Endothelial cell of umbilical vein (primary cell): ENCODE results near the gene FLT1. TPM values are rescaled to one million over a fixed set of nuclear protein-coding genes. Genes with fewer than 3 reads are reported as not detected.

ENCODE experiments used
- BruUV-seq: library from RNA; stranded (reverse); fragments of 400-500 nt; replicated peaks from 2 replicates; lab custom pipeline; 2021; lab: Mats Ljungman, UMichigan
- CTCF ChIA-PET: fragments of 300-600, 350-600 bp; sonication (Branson Sonifier 250); formaldehyde crosslinking; loops from one replicate; lab custom pipeline; 2021; ENCODE audit warnings: antibody characterized with exemption, inconsistent platforms; lab: Charles Lee
- POLR2A ChIA-PET: fragments of 300-600, 350-600 bp; sonication (Branson Sonifier 250); formaldehyde crosslinking; loops from one replicate; lab custom pipeline; 2021; ENCODE audit warnings: antibody characterized with exemption, inconsistent platforms; lab: Charles Lee
- DNase-seq: peaks from one replicate; pipeline ENCODE4 v3.0.0-alpha.2; 2011; ENCODE audit warnings: low read depth, low spot score
- FAIRE-seq: peaks from 2 replicates; lab custom pipeline; 2011; peaks lifted over from hg19 to GRCh38; lab: Jason Lieb, UNC
- H2AFZ ChIP-seq: 2 replicates; pipeline ENCODE4 v1.6.0; 2012; ENCODE audit warnings: low read depth, low read length, control low read depth, inconsistent platforms
- H3K27ac ChIP-seq: 2 replicates; pipeline ENCODE4 v1.5.1; 2011; ENCODE audit warnings: low read depth, mild to moderate bottlenecking, control low read depth, low read length, moderate library complexity; ENCODE audit not compliant: insufficient read depth
- H3K27me3 ChIP-seq, 2 experiments: 2 replicates each; pipeline versions ENCODE4 v1.6.0 to v1.6.1; 2011; ENCODE audit warnings: low read length in 2 of 2, mixed read lengths in 1 of 2; ENCODE audit not compliant: control insufficient read depth in 2 of 2, insufficient read depth in 2 of 2
- H3K36me3 ChIP-seq, 2 experiments: 2 replicates in 1 of 2; 3 replicates in 1 of 2; pipeline ENCODE4 v1.5.1; 2011; ENCODE audit warnings: low read length in 2 of 2, mild to moderate bottlenecking in 1 of 2, moderate library complexity in 1 of 2; ENCODE audit not compliant: control insufficient read depth in 2 of 2, insufficient read depth in 2 of 2; ENCODE audit errors: extremely low read depth in 1 of 2
- H3K4me1 ChIP-seq: 3 replicates; pipeline ENCODE4 v1.5.1; 2011; ENCODE audit warnings: mild to moderate bottlenecking, low read length; ENCODE audit not compliant: control insufficient read depth, insufficient read depth; ENCODE audit errors: extremely low read depth
- H3K4me2 ChIP-seq: 2 replicates; pipeline ENCODE4 v1.6.1; 2011; ENCODE audit warnings: low read length, control low read depth, mixed read lengths; ENCODE audit not compliant: insufficient read depth
- H3K4me3 ChIP-seq, 3 experiments: fragments of 200-600 bp in 1 of 3; sonication (generic), shearing (Covaris generic) in 1 of 3; replicated peaks in 1 of 3; 2 replicates each; pipeline ENCODE4 v1.5.1; 2011 to 2016; ENCODE audit warnings: control low read depth in 3 of 3, low read length in 3 of 3, mild to moderate bottlenecking in 2 of 3, inconsistent platforms in 1 of 3, low read depth in 1 of 3, moderate library complexity in 1 of 3; ENCODE audit not compliant: insufficient read depth in 1 of 3
- H3K79me2 ChIP-seq: 2 replicates; pipeline ENCODE4 v1.6.0; 2012; ENCODE audit warnings: low read length, inconsistent platforms; ENCODE audit not compliant: control insufficient read depth, insufficient read depth
- H3K9ac ChIP-seq: replicated peaks from 2 replicates; pipeline ENCODE3; 2011; ENCODE audit warnings: low read length, control low read depth; ENCODE audit not compliant: insufficient read depth; ENCODE audit errors: extremely low read depth
- H3K9me1 ChIP-seq: replicated peaks from 3 replicates; pipeline ENCODE4 v1.6.0; 2011; ENCODE audit warnings: mild to moderate bottlenecking, low read length; ENCODE audit not compliant: control insufficient read depth, insufficient read depth; ENCODE audit errors: extremely low read depth
- H3K9me3 ChIP-seq: replicated peaks from 2 replicates; pipeline ENCODE4 v1.5.1; 2012; ENCODE audit warnings: low read length, inconsistent platforms; ENCODE audit not compliant: control insufficient read depth, insufficient read depth
- H4K20me1 ChIP-seq: replicated peaks from 2 replicates; pipeline ENCODE3; 2011; ENCODE audit warnings: mild to moderate bottlenecking, low read length; ENCODE audit not compliant: control insufficient read depth, insufficient read depth; ENCODE audit errors: extremely low read depth
- EZH2 ChIP-seq: IDR thresholded peaks from 2 replicates; pipeline ENCODE4 v1.6.1; 2012; ENCODE audit warnings: borderline replicate concordance, low read depth, mild to moderate bottlenecking, moderate library complexity, low read length, inconsistent platforms; ENCODE audit not compliant: severe bottlenecking
- FOS ChIP-seq: IDR thresholded peaks from 2 replicates; pipeline ENCODE4 v1.6.1; 2011; ENCODE audit warnings: mild to moderate bottlenecking, low read length, moderate library complexity, borderline replicate concordance; ENCODE audit not compliant: insufficient read depth
- JUN ChIP-seq: IDR thresholded peaks from 2 replicates; pipeline ENCODE4 v1.6.1; 2011; ENCODE audit warnings: borderline replicate concordance, low read depth; ENCODE audit not compliant: insufficient read length, insufficient read depth
- MYC ChIP-seq: IDR thresholded peaks from one replicate; pipeline ENCODE4 v1.6.1; 2011; ENCODE audit warnings: mild to moderate bottlenecking, low read depth, low read length
- POLR2A ChIP-seq: IDR thresholded peaks from 2 replicates; pipeline ENCODE4 v1.6.1; 2012; ENCODE audit warnings: low read depth, mild to moderate bottlenecking, control low read depth, low read length
- POLR2AphosphoS5 ChIP-seq: IDR thresholded peaks from 2 replicates; pipeline ENCODE4 v1.6.1; 2012; ENCODE audit warnings: low read depth, mild to moderate bottlenecking, control low read depth, low read length, moderate library complexity; ENCODE audit not compliant: insufficient read depth
- dilution Hi-C: fragments of 300-500 bp; cut with MboI; formaldehyde crosslinking; loops from one replicate; pipeline ENCODE4 v1.15.0; 2019; ENCODE audit warnings: low sequenced_read_pairs; ENCODE audit not compliant: extremely low pct_ligation_motif_present
- intact Hi-C: fragments of 100-400 bp; cut with micrococcal nuclease; formaldehyde crosslinking; loops from one replicate; pipeline ENCODE4 v1.10.0; 2022
- polyA plus RNA-seq, 4 experiments: library from polyadenylated mRNA; depleted of rRNA in 3 of 4; stranded (reverse) in 3 of 4; unstranded in 1 of 4; fragments of >200 nt; gene quantifications; 2 replicates each; pipeline versions ENCODE4 v1.2.1 to v1.2.3, GENCODE V29; 2011 to 2012; ENCODE audit warnings: missing spikeins in 1 of 4
- total RNA-seq: library from RNA; stranded (reverse); gene quantifications from 2 replicates; pipeline ENCODE4 v1.2.3, GENCODE V29; 2021
- TF ChIP-seq, protein P1 (sequence below), 2 donors: IDR thresholded peaks; 1 replicate in 1 of 2; 2 replicates in 1 of 2; pipeline ENCODE4 v1.5.1; 2011; ENCODE audit warnings: low read length in 2 of 2, mild to moderate bottlenecking in 2 of 2, moderate library complexity in 2 of 2, control low read depth in 1 of 2, inconsistent platforms in 1 of 2, low read depth in 1 of 2; ENCODE audit not compliant: insufficient read depth in 1 of 2; ENCODE audit errors: extremely low read depth in 1 of 2
- TF ChIP-seq, protein P2 (sequence below): IDR thresholded peaks from 2 replicates; pipeline ENCODE4 v1.6.1; 2011; ENCODE audit not compliant: insufficient read depth, insufficient read length

FLT1 gene
- total and polyA plus RNA-seq, 2 donors (not counting 3 experiments of a cell fraction or from before 2014, with no cell fraction given), result 16.0 to 104 TPM

DNA sequence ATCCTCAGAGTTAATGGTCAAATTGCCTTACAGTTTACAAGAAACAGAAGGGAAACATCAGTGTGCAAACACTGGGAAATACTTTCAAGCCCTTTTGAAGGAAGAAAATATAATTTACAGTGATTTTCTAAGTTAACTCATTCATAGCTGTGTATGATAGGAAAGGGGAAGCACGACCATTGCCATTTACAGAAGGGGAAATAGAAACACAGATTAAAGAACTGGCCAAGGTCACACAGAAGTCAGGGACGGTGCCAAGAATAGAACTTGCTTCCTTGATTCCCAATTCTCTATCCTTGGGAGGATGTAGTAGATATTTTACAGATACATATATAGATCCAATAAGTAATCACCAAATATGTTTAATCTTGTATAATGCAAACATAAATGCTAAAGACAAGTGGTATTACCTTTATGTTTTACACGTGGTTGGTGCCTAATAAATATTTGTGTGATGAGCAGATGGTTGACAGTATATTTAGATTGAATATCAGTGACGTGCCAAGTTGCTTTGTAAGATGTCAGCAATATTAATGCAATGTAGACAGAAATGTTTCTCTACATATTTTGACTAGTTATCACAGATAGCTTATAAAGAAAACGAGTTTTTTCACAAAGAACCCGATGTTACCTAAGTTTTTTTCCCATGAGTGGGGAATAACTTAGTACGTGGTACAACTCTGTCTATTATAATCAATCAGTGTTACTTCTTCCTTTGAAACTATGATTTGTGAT is 73.1 kb downstream of the FLT1 start:
- H3K9ac ChIP-seq, result no peak overlapping the region
- H3K4me1 ChIP-seq, result peaks cover 29% of the 10 kb centered on the region
- TF ChIP-seq EZH2 (no peak), JUN (no peak), POLR2AphosphoS5 (no peak), POLR2A (no peak), FOS (no peak), MYC (no peak)
- TF ChIP-seq, protein P1, sequence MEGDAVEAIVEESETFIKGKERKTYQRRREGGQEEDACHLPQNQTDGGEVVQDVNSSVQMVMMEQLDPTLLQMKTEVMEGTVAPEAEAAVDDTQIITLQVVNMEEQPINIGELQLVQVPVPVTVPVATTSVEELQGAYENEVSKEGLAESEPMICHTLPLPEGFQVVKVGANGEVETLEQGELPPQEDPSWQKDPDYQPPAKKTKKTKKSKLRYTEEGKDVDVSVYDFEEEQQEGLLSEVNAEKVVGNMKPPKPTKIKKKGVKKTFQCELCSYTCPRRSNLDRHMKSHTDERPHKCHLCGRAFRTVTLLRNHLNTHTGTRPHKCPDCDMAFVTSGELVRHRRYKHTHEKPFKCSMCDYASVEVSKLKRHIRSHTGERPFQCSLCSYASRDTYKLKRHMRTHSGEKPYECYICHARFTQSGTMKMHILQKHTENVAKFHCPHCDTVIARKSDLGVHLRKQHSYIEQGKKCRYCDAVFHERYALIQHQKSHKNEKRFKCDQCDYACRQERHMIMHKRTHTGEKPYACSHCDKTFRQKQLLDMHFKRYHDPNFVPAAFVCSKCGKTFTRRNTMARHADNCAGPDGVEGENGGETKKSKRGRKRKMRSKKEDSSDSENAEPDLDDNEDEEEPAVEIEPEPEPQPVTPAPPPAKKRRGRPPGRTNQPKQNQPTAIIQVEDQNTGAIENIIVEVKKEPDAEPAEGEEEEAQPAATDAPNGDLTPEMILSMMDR (IDR thresholded peaks at IDR 0.05; ENCODE audit: extremely low read depth in 1 of 2, insufficient read depth in 1 of 2, low read depth in 1 of 2, low read length in 2 of 2), result no peak
- TF ChIP-seq, protein P2, sequence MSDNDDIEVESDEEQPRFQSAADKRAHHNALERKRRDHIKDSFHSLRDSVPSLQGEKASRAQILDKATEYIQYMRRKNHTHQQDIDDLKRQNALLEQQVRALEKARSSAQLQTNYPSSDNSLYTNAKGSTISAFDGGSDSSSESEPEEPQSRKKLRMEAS, result no peak
- H4K20me1 ChIP-seq, result no peaks in the 10 kb centered on the region
- FAIRE-seq (no peak), DNase-seq (no peak)
- no peak overlapping the region for H3K27ac ChIP-seq
- H3K4me2 ChIP-seq, result no peak overlapping the region
- no peaks in the 10 kb centered on the region for H3K9me3 ChIP-seq
- CTCF ChIA-PET, result interaction anchor here (1.8 kb wide), 1 partner anchor 13 kb away, joined by 3 read pairs; no protein-coding TSS in a partner anchor
- H3K9me1 ChIP-seq, result no peaks in the 10 kb centered on the region
- H3K79me2 ChIP-seq, result peaks cover 13% of the 10 kb centered on the region
- H3K27me3 ChIP-seq, result no peaks in the 10 kb centered on the region
- no peak overlapping the region for H2AFZ ChIP-seq
- dilution Hi-C loops, result no loop called here
- intact Hi-C loops, result no loop called here
- POLR2A ChIA-PET, result no interaction called here
- no TSS peak for BruUV-seq
- peaks cover 5 to 14% of the 10 kb centered on the region in 2 experiments for H3K36me3 ChIP-seq
- H3K4me3 ChIP-seq, result no peak overlapping the region
